HuH-7 (cell line): ENCODE measurements around the gene DNAH6.

ENCODE experiments used
- DNase-seq: peaks from one replicate; pipeline ENCODE4 v3.0.0; 2011; ENCODE audit warnings: low spot score

Gene DNAH6

DNA sequence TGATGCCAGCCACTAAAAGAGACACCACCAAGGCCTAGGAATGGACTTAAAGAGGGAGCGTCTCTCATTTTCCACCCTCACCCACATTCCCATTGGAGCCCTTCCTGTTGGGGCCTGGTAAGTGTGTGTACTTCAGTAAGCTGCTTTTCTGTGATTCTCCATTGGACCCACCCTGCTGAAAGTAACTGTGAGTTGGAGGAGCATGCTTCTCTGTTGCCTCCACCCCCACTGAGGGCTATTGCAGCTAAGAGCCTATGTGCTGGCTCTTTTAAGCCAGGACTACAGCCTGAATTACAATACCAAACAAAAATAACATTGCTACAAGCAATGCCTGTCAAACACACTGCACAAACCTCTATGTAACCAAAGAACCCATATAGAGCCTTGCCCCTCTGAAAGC is 283.5 kb downstream of the DNAH6 start:
- DNase-seq = no peak

DNA sequence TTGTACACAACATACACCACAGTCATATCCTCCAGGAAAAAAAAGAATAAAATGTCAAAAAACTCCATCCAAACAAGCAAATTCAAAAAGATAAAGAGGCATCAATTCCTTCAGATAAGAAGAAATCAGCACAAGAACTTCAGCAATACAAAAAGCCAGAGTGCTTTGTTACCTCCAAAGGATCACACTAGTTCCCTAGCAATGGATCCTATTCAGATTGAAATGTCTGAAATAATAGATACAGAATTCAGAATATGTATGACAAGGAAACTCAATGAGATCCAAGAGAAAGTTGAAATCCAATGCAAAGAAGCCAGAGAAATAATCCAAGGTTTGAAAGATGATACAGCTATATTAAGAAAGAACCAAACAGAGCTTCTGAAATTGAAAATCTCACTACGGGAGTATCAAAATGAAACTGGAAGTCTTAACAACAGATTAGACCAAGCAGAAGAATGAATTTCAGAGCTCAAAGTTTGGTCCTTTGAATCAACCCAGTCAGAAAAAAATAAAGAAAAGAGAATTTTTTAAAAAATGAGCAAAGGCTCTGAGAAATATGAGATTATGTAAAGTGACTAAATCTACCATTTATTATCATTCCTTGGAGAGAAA is 284.0 kb downstream of the DNAH6 start:
- DNase-seq = no peak

DNA sequence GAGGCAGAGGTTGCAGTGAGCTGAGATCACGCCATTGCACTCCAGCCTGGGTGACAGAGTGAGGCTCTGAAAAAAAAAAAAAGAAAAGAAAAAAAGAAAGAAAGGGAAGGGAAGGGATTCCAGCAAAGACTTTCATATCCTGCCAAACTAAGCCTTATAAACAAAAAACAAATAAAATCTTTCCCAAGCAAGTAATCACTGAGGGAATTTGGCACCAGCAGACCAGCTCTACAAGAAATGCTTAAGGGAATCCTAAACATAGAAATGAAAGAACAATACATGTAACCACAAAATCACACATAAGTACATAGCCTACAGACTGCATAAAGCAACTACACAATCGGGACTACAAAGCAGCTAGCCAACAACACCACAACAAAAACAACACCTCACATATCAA is 285.5 kb downstream of the DNAH6 start:
- DNase-seq = no peak

DNA sequence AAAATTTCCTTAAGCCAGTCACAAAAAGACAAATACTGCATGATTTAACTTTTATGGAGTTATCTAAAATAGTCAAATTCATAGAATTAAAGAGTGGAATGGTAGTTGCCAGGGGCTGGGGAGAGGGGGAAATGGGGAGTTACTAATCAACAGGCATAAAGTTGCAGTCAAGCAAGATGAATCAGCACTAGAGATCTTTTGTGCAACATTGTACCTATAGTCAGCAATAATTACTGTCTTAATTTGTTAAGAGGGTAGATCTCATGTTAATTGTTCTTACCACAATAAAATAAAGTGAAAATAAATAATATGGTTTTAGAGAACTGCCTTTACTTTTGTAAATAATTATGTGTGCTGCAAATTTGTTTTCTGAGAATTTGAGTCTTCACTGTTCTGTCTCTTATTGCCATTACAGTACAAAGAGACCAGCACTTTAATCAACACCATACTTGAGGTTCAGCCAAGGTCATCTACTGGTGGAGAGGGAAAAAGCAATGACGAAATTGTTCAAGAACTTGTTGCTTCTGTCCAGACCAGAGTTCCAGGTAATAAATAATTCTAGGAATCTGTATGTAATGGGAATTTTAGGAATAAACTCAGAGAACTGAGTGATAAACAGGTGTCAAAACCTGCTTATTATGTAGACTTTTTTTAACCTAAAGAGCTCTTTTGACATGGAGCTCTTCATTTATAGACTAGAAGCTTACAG is 289.1 kb downstream of the DNAH6 start:
- no peak for DNase-seq

DNA sequence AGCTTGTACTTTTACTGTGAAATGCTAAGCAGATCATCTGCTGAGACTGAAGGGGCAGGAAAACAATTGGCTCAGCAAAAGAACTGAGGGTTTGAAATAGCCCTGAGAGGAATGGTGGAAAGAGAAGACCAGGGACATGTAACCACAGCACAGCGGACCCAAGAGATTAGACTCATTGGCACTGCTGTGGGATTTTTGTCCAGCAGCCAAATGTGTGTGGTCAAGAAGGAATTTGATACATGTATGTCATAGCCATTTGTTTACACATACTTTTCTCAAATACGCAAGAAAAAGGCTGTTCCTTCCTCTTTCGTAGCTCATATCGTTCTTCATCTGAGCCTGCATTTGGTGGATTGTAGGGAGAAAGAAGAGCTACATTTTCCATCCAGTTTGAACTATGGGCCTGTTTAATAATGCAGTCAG is 290.8 kb downstream of the DNAH6 start:
- no peak for DNase-seq

DNA sequence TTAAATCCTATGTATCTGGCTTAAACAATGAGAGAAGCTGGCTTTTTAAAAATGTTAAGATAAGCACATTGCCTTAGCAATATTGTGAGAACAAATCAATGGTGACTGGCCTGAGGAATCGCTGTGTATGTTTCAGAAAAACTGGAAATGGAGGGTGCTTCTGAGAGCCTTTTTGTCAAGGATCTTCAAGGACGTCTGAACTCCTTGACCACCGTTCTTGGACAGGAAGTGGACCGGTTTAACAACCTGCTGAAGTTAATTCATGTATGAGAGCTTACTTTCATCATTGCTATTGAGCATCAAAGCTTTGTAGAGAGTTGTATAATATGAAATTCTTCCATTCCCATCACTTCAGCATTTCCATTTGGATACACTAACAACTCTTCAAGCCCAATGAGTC is 292.0 kb downstream of the DNAH6 start:
- no peak for DNase-seq

DNA sequence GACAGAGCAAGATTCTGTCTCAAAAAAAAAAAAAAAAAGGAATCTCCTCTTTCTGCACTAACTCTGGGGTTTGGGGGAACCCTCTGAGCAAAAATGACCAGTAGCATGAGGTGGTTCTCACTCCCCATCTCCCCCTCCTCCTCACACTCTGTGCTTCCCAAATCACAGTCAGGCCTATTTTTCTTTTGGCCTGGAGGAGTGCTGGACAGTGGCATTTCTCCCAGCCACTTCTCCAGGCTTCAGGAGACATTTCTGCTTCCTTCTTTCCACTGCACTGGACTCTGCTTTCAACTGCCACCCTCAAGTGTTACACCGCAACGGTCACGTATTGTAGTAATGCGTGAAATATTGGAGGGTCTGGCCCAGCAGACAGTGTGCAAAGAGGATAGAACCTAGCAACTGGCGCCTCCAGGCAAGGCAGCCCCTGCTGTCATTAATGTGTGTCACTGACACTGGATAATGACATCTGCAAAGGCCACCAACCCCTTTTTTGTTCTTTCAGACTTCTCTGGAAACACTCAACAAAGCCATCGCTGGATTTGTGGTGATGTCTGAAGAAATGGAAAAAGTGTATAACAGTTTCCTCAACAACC is 295.6 kb downstream of the DNAH6 start:
- no peak for DNase-seq

DNA sequence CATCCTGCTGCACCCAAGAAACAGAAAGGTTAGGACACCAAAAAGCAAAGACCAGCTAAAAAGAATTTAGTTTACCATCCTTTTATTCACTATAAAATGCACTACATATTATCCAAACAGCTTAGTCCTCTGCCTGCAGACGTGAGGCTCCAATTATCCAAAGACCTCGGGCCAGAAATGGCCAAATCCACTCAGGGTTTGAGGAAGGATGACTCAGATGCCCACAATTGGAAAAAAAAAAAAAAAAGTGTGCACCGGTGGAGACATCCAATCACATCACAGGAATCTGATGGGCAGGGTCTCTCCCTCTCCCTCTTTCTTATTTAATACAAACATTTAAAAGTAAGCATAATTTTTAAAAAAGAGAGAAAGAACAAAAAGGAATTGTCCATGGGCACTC is 298.8 kb downstream of the DNAH6 start:
- no peak for DNase-seq

DNA sequence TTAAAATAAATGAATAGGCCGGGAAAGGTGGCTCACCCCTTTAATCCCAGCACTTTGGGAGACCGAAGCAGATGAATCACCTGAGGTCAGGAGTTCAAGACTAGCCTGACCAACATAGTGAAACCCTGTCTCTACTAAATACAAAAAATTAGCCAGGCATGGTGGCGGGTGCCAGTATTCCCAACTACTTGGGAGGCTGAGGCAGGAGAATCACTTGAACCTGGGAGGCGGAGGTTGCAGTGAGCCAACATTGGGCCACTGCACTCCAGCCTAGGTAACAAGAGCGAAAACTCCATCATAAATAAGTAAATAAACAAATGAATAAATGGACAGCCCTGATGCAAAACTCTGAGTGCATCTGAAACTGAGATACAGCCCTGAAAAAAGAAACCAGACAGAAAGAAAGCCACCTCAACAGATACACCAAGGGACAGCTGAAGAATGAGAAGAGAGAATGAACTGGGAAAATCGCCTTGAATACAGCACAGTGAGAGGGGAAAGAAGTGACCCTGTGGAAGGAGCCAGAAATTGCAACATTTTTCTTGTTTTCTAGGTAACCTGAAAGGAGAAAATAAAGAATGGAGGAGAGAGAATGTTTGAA is 300.2 kb downstream of the DNAH6 start:
- no peak for DNase-seq

DNA sequence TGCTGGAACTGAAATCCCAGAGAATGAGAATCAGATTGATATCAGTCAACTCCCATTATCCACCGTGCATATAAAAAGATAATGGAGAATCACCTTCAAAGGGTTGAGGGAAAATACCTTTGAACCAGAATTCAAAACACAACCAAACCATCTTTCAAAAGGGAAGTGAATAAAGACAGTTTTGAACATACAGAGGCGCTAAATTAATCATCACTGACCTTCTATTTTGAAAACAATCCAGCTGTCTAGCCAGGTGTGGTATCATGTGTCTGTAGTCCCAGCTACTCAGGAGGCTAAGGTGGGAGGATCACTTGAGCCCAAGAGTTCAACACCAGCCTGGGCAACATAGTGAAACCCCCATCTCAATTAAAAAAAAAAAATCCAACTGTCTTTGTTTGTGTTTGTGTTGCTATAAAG is 300.9 kb downstream of the DNAH6 start:
- DNase-seq = no peak

DNA sequence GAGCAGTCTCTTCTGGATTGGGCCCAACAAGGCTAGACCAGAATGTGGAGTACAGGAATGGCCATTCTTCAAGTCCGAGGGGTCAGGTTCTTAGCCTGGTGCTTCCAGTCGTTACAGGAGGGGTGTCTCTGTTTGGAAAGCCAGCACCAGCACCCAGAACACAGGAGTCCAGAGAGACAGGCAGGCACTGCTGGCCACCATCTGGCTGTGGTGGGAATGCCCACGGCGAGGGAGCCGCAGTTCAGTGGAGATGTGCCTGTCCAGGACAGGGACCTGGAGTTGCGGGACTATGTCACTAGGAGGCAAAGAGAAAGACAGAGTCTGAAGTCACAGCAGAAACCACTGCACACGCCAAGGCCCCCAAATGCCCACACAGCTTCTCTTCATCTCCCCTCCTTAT is 305.5 kb downstream of the DNAH6 start:
- DNase-seq = no peak

DNA sequence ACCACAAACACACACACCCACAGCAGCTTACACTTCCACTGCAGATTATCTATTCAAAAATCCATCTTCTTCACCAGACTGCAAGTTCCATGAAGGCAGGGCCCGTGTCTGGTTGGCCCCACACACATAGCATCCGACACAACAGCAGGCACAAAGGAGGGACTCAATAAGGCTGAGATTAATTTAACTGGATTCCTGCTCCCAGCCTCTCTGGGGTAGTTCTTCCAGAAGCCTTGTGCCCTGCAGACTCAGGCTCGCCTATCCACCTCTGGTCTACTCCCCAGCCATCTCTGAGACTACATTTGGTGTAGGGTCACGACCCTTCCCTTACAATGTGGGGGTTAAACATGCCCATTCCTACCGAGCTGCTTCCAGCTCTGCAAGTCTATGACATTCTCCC is 306.9 kb downstream of the DNAH6 start:
- no peak for DNase-seq

DNA sequence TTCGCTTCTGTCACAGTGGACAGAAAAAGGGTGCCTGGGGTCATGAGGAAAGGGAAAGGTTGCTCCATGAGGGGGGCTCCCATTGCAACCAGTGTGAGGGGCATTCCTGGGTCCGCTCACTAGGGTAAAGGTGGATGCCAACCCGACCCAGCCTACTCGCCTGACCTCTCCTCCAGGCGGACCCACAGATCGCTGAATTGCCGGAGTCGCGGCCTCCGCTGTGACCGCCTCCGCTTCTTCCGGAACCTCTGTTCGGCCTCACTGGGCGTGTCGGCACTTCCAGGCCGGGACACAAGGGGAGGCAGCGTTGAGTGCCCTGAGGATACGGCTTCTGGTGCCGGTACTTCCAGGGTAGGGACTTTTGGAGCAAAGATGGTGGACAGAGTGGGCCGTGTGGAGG is 307.5 kb downstream of the DNAH6 start:
- no peak for DNase-seq

DNA sequence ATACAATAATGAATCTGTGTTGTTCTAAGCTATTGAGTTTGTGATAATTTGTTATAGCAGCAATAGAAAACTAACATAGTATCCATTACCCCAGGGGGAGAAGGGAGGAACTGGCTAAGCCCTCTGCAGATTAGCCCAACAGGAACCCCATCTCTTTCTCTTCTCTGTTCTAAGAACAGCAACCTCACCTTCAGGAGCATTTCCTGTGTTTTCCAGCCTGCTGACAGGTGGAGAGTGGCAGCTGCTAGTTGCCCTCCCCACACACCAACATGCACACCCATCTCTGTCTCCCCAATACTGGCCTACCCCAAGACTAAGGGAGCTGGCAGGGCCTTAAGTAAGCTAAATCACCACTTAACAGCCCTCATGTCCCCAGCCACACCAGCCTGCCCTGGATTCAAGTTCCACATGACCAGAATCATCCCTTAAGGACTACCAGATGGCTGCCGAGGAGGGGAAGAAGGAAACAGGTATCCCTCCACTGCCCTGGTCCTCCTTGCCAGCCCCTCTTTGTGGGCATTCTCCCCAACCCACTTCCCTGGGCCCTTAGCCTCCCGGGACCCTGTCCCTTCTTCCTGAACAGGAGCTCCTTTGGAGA is 311.8 kb downstream of the DNAH6 start:
- no peak for DNase-seq

DNA sequence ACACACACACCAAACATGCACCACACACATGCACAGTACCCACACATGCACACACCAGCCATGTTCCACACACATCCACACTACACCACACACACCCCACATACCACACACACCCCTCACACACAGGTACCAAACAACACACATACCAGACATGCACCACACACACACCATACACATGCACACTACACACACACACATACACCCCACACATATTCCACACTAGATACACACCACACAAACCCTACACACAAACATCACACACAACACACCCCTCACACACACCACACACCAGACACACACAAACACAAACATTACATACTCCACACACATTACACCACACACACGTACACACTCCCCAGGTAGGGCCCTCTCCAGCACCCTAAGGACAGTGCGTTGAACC is 313.4 kb downstream of the DNAH6 start:
- no peak for DNase-seq

DNA sequence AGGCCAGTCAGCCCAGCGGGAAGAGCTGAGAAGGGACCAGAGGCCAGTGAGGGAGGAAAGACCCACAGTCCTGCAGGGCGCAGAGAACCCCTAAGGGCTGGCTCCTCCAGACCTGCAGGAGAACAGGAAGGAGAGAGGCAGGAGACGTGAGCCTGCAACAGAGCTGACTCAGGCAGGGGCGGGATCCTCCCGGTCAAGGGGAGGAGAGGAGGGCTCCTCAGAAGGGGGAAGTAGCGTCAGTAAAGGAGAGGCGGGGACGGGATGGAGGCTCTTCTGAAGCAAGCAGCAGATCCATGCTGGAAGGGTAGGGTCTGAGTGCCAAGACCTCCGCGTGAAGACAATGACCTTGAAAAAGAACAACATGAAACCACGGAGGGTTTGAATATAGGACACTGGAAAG is 313.8 kb downstream of the DNAH6 start:
- no peak for DNase-seq

DNA sequence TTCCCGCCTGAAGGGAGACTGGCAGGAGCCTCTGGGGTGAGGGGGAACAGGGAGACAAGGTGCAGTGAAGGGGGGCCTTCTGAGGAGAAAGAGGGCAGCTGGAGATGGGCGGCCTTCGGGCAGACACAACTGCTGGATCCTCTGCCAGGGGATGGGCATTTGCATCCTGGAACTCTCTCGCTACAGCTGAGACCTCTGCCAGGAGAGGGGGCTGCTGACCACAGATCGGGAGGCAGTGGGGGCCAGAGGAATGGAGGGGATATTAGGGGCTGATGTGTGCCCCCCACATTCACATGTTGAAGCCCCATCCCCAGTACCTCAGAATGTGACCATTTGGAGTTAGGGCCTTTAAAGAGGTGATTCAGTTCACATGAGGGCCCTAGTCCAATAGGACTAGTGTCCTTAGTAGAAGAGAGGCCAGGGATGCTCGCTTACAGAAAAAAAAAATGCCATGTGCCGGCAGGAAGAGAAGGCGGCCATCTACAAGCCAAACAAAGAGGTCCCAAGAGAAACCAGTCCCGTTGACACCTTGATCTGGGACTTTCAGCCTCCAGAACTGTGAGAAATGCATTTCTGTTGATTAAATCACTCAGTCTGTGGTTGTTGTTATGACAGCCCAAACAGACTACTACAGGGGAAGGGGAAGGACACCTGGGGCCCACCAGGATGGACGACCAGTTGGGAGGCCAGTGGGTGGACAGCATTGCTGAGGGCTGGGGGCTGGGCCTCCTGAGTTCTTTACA is 314.6 kb downstream of the DNAH6 start:
- DNase-seq = no peak

DNA sequence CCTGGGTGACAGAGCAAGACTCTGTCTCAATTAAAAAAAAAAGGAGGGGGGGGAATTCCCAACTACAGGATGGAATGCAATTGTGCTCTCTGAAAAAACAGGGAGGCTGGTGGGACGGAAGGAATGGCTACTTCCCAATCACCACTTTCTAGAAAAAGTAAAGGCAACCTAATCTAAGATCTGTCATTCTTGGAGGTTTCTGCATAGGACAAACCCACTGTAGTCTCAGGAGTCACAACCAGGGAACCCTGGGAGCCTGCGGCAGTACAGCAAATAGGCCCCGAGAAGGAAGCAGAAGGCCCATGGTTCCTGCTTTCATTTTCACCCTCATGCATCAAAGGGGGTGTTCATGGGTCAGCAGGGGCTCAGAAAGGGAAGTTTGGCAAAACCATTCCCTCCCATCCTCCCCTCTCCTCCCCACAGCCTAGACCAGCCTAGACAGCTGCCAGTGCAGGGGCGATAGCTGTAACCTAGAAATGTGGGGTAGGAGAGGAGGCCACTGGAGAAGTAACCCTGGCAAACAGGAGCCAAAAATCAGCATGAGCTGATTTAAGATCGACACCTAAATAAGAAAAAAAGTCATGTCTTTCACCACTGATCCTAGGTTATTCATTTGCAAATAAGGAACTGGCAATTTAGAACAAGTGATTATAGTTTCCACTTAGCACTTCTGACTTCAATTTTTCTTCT is 316.6 kb downstream of the DNAH6 start:
- no peak for DNase-seq

DNA sequence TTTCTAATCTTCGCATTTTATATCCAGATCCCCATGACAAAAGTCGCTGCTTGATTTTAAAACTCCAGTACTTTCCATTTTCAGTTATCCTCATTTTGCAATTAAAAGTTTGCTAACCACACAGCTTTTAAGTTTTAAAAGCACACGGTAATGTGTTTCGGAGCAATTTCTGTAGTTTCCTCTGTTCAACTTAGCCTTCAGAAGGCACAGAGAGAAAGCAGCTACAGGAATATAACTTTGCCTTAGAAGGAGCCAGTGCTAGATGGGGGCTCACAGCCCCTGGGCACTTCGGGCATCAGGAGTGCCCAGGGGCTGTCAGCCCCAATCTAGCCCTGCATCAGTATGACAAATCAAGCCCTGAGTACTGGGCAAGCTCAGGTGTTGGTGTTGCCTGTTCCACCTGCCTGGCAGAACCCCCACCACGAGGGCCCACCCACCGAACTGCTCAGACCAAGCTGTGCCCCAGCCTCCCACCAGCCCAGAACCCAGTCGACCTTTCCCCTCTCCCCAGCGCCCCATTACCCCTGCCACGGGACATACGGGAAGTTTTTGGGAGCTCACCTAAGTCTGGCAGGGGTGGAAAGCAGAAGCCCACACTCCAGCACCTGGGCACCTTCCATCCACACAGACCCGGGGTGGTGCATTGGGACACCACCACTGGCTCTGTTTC is 317.3 kb downstream of the DNAH6 start:
- no peak for DNase-seq

DNA sequence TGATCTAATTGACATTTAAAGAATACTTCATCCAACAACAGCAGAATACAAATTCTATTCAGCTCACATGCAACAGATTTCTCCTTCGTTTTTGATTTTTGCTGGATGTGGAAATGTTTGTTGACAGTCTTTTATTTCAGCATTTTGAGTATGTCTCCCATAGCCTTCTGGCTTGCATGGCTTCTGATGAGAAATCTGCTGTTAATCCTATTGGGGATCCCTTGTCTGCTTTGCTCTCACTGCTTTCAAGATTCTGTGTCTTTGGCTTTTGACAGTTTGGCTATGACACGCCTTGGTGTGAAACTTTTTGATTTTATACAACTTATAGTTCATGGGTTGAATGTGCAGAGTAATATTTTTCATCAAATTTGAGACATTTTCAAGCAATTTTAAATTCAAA is 319.9 kb downstream of the DNAH6 start:
- DNase-seq = no peak
